ENCODE results near the gene MYO16.

DNA sequence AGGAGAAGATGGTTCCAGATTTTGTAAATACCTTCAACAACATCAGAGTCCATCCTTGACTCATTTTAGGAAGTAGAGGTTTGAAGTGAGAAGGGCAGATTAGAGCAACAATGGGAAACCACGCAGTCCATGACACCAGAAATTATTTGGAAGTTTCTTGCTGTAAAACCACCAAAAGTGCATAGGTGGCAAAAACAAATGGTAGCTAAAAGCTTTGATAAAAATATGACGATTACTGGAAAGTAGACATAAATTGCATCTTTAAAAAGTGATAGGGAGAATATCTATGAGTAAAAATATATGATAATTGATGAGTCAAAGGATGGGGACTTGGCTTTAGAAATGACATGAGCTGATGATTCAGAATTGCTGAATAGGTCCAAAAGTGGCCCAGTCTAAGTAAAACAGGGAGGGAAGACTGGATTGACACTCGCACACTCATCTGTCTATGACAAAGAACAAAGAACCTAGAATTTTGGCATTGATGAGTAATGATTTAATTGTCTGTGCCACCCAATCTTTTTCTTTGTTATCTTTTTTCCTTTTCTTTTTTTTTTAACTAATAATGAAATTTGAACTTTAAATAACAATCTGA lies 472.2 kb downstream of the MYO16 start:
- TF ChIP-seq, protein P1, sequence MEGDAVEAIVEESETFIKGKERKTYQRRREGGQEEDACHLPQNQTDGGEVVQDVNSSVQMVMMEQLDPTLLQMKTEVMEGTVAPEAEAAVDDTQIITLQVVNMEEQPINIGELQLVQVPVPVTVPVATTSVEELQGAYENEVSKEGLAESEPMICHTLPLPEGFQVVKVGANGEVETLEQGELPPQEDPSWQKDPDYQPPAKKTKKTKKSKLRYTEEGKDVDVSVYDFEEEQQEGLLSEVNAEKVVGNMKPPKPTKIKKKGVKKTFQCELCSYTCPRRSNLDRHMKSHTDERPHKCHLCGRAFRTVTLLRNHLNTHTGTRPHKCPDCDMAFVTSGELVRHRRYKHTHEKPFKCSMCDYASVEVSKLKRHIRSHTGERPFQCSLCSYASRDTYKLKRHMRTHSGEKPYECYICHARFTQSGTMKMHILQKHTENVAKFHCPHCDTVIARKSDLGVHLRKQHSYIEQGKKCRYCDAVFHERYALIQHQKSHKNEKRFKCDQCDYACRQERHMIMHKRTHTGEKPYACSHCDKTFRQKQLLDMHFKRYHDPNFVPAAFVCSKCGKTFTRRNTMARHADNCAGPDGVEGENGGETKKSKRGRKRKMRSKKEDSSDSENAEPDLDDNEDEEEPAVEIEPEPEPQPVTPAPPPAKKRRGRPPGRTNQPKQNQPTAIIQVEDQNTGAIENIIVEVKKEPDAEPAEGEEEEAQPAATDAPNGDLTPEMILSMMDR (IDR thresholded peaks at IDR 0.05) = no peak
- TF ChIP-seq POLR2A (IDR thresholded peaks at IDR 0.05) = no peak

Data from tibial nerve (tissue), 3 donors.